B cell (primary cell): Measurements from ENCODE around the gene CACNB4. TPM values are rescaled to one million over a fixed set of nuclear protein-coding genes. Genes with fewer than 3 reads are reported as not detected.

Experiments
- ATAC-seq: fragments of 200-7000 bp; cut with Tn5 transposase; one replicate; pipeline ENCODE4 v1.10.0; 2021; ENCODE audit warnings: low read depth, mild to moderate bottlenecking, moderate number of reproducible peaks, moderate library complexity
- CTCF ChIA-PET: fragments of 350-600 bp; sonication (Branson Sonifier 250); formaldehyde crosslinking; loops from one replicate; lab custom pipeline; 2021; ENCODE audit warnings: antibody characterized with exemption, inconsistent platforms; lab: Charles Lee
- POLR2A ChIA-PET: fragments of 350-600 bp; sonication (Branson Sonifier 250); formaldehyde crosslinking; loops from one replicate; lab custom pipeline; 2021; ENCODE audit warnings: antibody characterized with exemption; lab: Charles Lee
- DNase-seq: peaks from one replicate; pipeline ENCODE4 v3.0.0; 2013
- H2AFZ ChIP-seq: 2 replicates; pipeline ENCODE4 v1.6.1; 2012; ENCODE audit warnings: mild to moderate bottlenecking, low read depth, low read length; ENCODE audit not compliant: insufficient read depth, poor library complexity, severe bottlenecking
- H3K27ac ChIP-seq, 2 donors: 1 replicate in 1 of 2; 2 replicates in 1 of 2; pipeline ENCODE4 v1.5.1; 2012 to 2013; ENCODE audit warnings: low read length in 2 of 2, mild to moderate bottlenecking in 2 of 2, moderate library complexity in 1 of 2
- H3K27me3 ChIP-seq, 4 experiments: fragments of 200-600 bp in 1 of 4; sonication (generic) in 1 of 4; replicated peaks in 1 of 4; 1 replicate in 2 of 4; 2 replicates in 2 of 4; pipeline versions ENCODE4 v1.6.1 to v1.7.0; 2013 to 2016; ENCODE audit warnings: low read length in 3 of 4, mild to moderate bottlenecking in 2 of 4, mixed read lengths in 1 of 4, moderate library complexity in 1 of 4; ENCODE audit not compliant: insufficient read depth in 4 of 4, control insufficient read depth in 3 of 4; ENCODE audit errors: control extremely low read depth in 1 of 4
- H3K36me3 ChIP-seq, 2 experiments: replicated peaks in 1 of 2; 1 replicate in 1 of 2; 2 replicates in 1 of 2; pipeline versions ENCODE4 v1.6.1 to v1.7.1; 2013; ENCODE audit warnings: low read length in 1 of 2; ENCODE audit not compliant: insufficient read depth in 2 of 2, control insufficient read depth in 1 of 2; ENCODE audit errors: control extremely low read depth in 1 of 2, extremely low read depth in 1 of 2
- H3K4me1 ChIP-seq, 2 donors: fragments of 200-600 bp in 1 of 2; sonication (generic) in 1 of 2; 1 replicate in 1 of 2; 2 replicates in 1 of 2; pipeline versions ENCODE4 v1.5.1 to v1.6.1; 2013 to 2017; ENCODE audit warnings: low read length in 2 of 2; ENCODE audit not compliant: control insufficient read depth in 2 of 2, insufficient read depth in 2 of 2
- H3K4me2 ChIP-seq: replicated peaks from 2 replicates; pipeline ENCODE3; 2012; ENCODE audit warnings: mild to moderate bottlenecking, low read depth, low read length; ENCODE audit not compliant: poor library complexity, severe bottlenecking
- H3K4me3 ChIP-seq, 5 experiments: fragments of 200-600 bp in 1 of 5; sonication (generic) in 1 of 5; 1 replicate in 3 of 5; 2 replicates in 2 of 5; pipeline versions ENCODE4 v1.5.1 to v1.7.0; 2011 to 2016; ENCODE audit warnings: low read length in 4 of 5, mild to moderate bottlenecking in 4 of 5, low read depth in 2 of 5, control low read depth in 1 of 5, moderate library complexity in 1 of 5; ENCODE audit not compliant: insufficient read depth in 1 of 5; ENCODE audit errors: control extremely low read depth in 1 of 5, extremely low read depth in 1 of 5
- H3K79me2 ChIP-seq: fragments of 200-600 bp; sonication (generic); one replicate; pipeline ENCODE4 v1.6.0; 2016; ENCODE audit warnings: low read length; ENCODE audit not compliant: control insufficient read depth, insufficient read depth
- H3K9ac ChIP-seq: fragments of 200-600 bp; sonication (generic); 2 replicates; pipeline ENCODE4 v1.6.1; 2017; ENCODE audit warnings: mild to moderate bottlenecking, low read length, moderate library complexity
- H3K9me3 ChIP-seq, 3 donors: one replicate each; pipeline versions ENCODE4 v1.6.1 to v1.7.1; 2013; ENCODE audit warnings: low read length in 2 of 3; ENCODE audit not compliant: control insufficient read depth in 2 of 3, insufficient read depth in 1 of 3; ENCODE audit errors: control extremely low read depth in 1 of 3
- H4K20me1 ChIP-seq: 2 replicates; pipeline ENCODE4 v1.6.0; 2012; ENCODE audit warnings: mild to moderate bottlenecking, low read length; ENCODE audit not compliant: insufficient read depth, control insufficient read depth, poor library complexity, severe bottlenecking
- H3K27ac Mint-ChIP-seq: one replicate; pipeline ENCODE4 v1.8.0; 2021; ENCODE audit warnings: mixed read lengths
- H3K27me3 Mint-ChIP-seq: one replicate; pipeline ENCODE4 v1.8.0; 2021; ENCODE audit warnings: mixed read lengths
- H3K4me1 Mint-ChIP-seq: one replicate; pipeline ENCODE4 v1.8.0; 2021; ENCODE audit warnings: mixed read lengths
- H3K4me3 Mint-ChIP-seq: one replicate; pipeline ENCODE4 v1.8.0; 2021; ENCODE audit warnings: mixed read lengths
- H3K9me3 Mint-ChIP-seq: one replicate; pipeline ENCODE4 v1.8.0; 2022; ENCODE audit warnings: mixed read lengths; ENCODE audit not compliant: insufficient read depth
- EZH2 ChIP-seq: IDR thresholded peaks from 2 replicates; pipeline ENCODE4 v1.6.1; 2012; ENCODE audit warnings: borderline replicate concordance, low read depth, mild to moderate bottlenecking, moderate library complexity, low read length; ENCODE audit not compliant: insufficient read depth, poor library complexity, severe bottlenecking
- WGBS: methylation state at CpG from one replicate; pipeline ENCODE4 v1.1.5; 2013; ENCODE audit warnings: missing lambda C conversion rate; ENCODE audit not compliant: insufficient coverage; 5-methylcytosine and 5-hydroxymethylcytosine counted together
- intact Hi-C: fragments of 100-400 bp; cut with micrococcal nuclease; formaldehyde crosslinking; loops from one replicate; pipeline ENCODE4 v1.10.0; 2022
- polyA plus RNA-seq: library from polyadenylated mRNA; depleted of rRNA; stranded (reverse); fragments of >200 nt; gene quantifications from 2 replicates; pipeline ENCODE4 v1.2.3, GENCODE V29; 2012
- total RNA-seq, 2 donors: library from RNA; stranded (reverse); fragments of 120-200 nt in 1 of 2; gene quantifications; 1 replicate in 1 of 2; 2 replicates in 1 of 2; pipeline versions ENCODE4 v1.2.3 to v1.2.4, GENCODE V29; 2013 to 2022
- TF ChIP-seq, protein P1 (sequence below): fragments of 200-600 bp; IDR thresholded peaks from one replicate; pipeline ENCODE4 v1.8.0; 2022; ENCODE audit warnings: antibody characterized with exemption, mild to moderate bottlenecking

Gene CACNB4
- total and polyA plus RNA-seq, 2 donors (not counting 1 experiment from before 2014, with no cell fraction given) = 0.12 to 1.4 TPM

DNA sequence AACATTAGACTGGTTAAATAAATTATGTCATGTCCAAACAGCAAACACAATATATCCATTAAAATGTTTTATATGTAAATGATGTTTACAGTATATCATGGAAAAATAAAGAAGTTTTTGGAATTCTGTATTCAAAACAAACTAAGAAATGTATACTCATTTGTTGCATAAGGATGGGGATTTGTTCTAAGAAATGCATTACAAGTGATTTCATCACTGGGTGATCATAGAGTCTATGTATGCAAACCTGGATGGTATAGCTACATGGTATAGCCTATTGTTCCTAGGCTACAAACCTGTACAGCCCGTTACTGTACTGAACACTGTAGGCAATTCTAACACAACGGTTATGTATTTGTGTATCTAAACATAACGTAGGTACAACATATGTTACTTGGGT lies 305.7 kb downstream of the CACNB4 start:
- Mint-ChIP-seq H3K4me1 (peaks cover 5% of the 10 kb centered on the region), H3K9me3 (no peaks in the 10 kb centered on the region), H3K4me3 (no peak overlapping the region), H3K27ac (no peak overlapping the region), H3K27me3 (no peaks in the 10 kb centered on the region)
- H3K9ac ChIP-seq = no peak overlapping the region
- no peaks in the 10 kb centered on the region for H4K20me1 ChIP-seq
- POLR2A ChIA-PET = no interaction called here
- intact Hi-C loops = loop anchor here (5.0 kb wide), 1 partner anchor 101 kb away; no protein-coding TSS in a partner anchor
- no peak overlapping the region for H3K27ac ChIP-seq
- H3K4me3 ChIP-seq = no peak overlapping the region
- WGBS = no CpG with 5 or more reads among the region's 3 CpGs
- no peaks in the 10 kb centered on the region for H3K36me3 ChIP-seq
- no peaks in the 10 kb centered on the region for H3K4me1 ChIP-seq
- no peak for ATAC-seq
- TF ChIP-seq, protein P1, sequence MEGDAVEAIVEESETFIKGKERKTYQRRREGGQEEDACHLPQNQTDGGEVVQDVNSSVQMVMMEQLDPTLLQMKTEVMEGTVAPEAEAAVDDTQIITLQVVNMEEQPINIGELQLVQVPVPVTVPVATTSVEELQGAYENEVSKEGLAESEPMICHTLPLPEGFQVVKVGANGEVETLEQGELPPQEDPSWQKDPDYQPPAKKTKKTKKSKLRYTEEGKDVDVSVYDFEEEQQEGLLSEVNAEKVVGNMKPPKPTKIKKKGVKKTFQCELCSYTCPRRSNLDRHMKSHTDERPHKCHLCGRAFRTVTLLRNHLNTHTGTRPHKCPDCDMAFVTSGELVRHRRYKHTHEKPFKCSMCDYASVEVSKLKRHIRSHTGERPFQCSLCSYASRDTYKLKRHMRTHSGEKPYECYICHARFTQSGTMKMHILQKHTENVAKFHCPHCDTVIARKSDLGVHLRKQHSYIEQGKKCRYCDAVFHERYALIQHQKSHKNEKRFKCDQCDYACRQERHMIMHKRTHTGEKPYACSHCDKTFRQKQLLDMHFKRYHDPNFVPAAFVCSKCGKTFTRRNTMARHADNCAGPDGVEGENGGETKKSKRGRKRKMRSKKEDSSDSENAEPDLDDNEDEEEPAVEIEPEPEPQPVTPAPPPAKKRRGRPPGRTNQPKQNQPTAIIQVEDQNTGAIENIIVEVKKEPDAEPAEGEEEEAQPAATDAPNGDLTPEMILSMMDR = no peak
- TF ChIP-seq EZH2 = no peak
- no peak overlapping the region for H3K4me2 ChIP-seq
- H2AFZ ChIP-seq = no peak overlapping the region
- H3K27me3 ChIP-seq = no peaks in the 10 kb centered on the region
- no peaks in the 10 kb centered on the region for H3K79me2 ChIP-seq
- DNase-seq = no peak
- H3K9me3 ChIP-seq = peaks cover 0 to 4% (median 2%) of the 10 kb centered on the region in 3 donors
- CTCF ChIA-PET = interaction anchor here (0.7 to 3.3 kb wide), 10 partner anchors 14 to 233 kb away, joined by 3 to 12 read pairs (median 4); no protein-coding TSS in a partner anchor

DNA sequence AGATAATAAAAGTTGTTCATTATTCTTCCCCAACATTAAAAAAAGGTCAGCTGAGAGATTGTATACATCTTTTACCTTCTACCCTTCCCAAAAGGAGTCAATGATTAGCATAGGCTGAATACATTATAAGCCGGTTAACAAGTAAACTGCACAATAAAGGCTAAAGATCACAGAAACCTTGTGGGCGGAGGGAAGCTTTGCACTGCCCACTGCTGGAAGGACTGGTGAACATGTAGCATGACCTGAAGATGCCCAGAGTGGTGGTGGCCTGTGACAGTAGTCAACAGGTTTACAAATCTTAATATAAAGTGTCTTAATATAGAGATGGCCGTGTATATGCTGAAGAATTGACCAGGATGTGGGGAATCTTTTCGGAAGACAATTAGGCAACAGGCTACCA lies 306.3 kb downstream of the CACNB4 start:
- Mint-ChIP-seq H3K4me3 (no peak overlapping the region), H3K27me3 (no peaks in the 10 kb centered on the region)
- H4K20me1 ChIP-seq = no peaks in the 10 kb centered on the region

More for the DNA sequence above, 306.3 kb downstream of the CACNB4 start:
- ATAC-seq (peak; percentile 51), DNase-seq (peak; percentile 29)
- H3K9me3 Mint-ChIP-seq = no peaks in the 10 kb centered on the region
- Histone ChIP-seq H3K4me2 (no peak overlapping the region), H3K4me1 (no peaks in the 10 kb centered on the region), H3K27me3 (no peaks in the 10 kb centered on the region), H3K27ac (no peak overlapping the region), H2AFZ (no peak overlapping the region), H3K79me2 (no peaks in the 10 kb centered on the region), H3K9me3 (peaks cover 0 to 4% (median 2%) of the 10 kb centered on the region in 3 donors), H3K36me3 (peaks cover 0 to 3% of the 10 kb centered on the region in 2 experiments), H3K4me3 (no peak overlapping the region), H3K9ac (no peak overlapping the region)
- TF ChIP-seq, protein P1 = no peak
- no peak for TF ChIP-seq EZH2
- no peak overlapping the region for H3K27ac Mint-ChIP-seq
- POLR2A ChIA-PET = no interaction called here
- 86% methylated on average over 1 of the region's 4 CpGs for WGBS
- CTCF ChIA-PET = interaction anchor here (0.7 to 3.3 kb wide), 10 partner anchors 10 to 233 kb away, joined by 3 to 12 read pairs (median 3); no protein-coding TSS in a partner anchor
- intact Hi-C loops = loop anchor here (5.0 kb wide), 1 partner anchor 100 kb away; no protein-coding TSS in a partner anchor
- H3K4me1 Mint-ChIP-seq = peaks cover 9% of the 10 kb centered on the region
